ENCODE measurements around the gene TDRD6. TPM values are rescaled to one million over a fixed set of nuclear protein-coding genes. Genes with fewer than 3 reads are reported as not detected.
A peak's percentile ranks its signal among the peaks of the same experiment; 100 is the strongest.

Gene TDRD6
- total RNA-seq, 4 donors from 2014 or later: 0.04 to 1.1 (median 0.22) TPM; not detected in 1

GRCh38 chr6:46715141-46715540 lies 27.5 kb downstream of the TDRD6 start:
- no peak overlapping the region for H3K27ac ChIP-seq
- H3K36me3 ChIP-seq: no peaks in the 10 kb centered on the region
- intact Hi-C loops (cut with DNase I): no loop called here
- no peak for DNase-seq
- peaks cover 0 to 7% (median 0%) of the 10 kb centered on the region in 4 donors for H3K27me3 ChIP-seq
- no peaks in the 10 kb centered on the region for H3K4me1 ChIP-seq
- TF ChIP-seq CTCF (IDR thresholded peaks at IDR 0.05) (no peak), POLR2A (IDR thresholded peaks at IDR 0.05) (no peak)
- H3K4me3 ChIP-seq: no peak overlapping the region
- no peaks in the 10 kb centered on the region for H3K9me3 ChIP-seq

GRCh38 chr6:46719099-46719498 lies 31.4 kb downstream of the TDRD6 start:
- Histone ChIP-seq H3K9me3 (no peaks in the 10 kb centered on the region), H3K4me3 (no peak overlapping the region), H3K36me3 (no peaks in the 10 kb centered on the region), H3K4me1 (no peaks in the 10 kb centered on the region), H3K27me3 (peaks cover 0 to 22% (median 0%) of the 10 kb centered on the region in 4 donors), H3K27ac (no peak overlapping the region)
- WGBS, 2 donors: 31 to 50% methylated on average over 1 of the region's 1 CpG
- intact Hi-C loops (cut with DNase I): no loop called here
- no peak for TF ChIP-seq CTCF (IDR thresholded peaks at IDR 0.05)
- no peak for TF ChIP-seq POLR2A (IDR thresholded peaks at IDR 0.05)
- DNase-seq: no peak

- 100% methylated on average over 1 of the region's 1 CpG; no CpG with 5 or more reads in 1 of the 2 donors for WGBS, 2 donors
- Histone ChIP-seq H3K9me3 (no peaks in the 10 kb centered on the region), H3K27me3 (peaks cover 0 to 27% (median 0%) of the 10 kb centered on the region in 4 donors), H3K4me1 (no peaks in the 10 kb centered on the region), H3K36me3 (no peaks in the 10 kb centered on the region), H3K4me3 (no peak overlapping the region), H3K27ac (no peak overlapping the region)
- intact Hi-C loops (cut with DNase I): no loop called here
- TF ChIP-seq CTCF (IDR thresholded peaks at IDR 0.05) (no peak), POLR2A (IDR thresholded peaks at IDR 0.05) (no peak)
- DNase-seq: no peak
Observed at GRCh38 chr6:46720401-46720800, 32.7 kb downstream of the TDRD6 start.

GRCh38 chr6:46729787-46730326 lies 42.2 kb downstream of the TDRD6 start:
- no peak for DNase-seq
- peaks cover 0 to 28% (median 0%) of the 10 kb centered on the region in 4 donors for H3K27me3 ChIP-seq
- intact Hi-C loops (cut with DNase I): no loop called here
- peaks cover 0 to 6% (median 6%) of the 10 kb centered on the region in 3 donors for H3K4me1 ChIP-seq
- no peak overlapping the region for H3K4me3 ChIP-seq
- no peaks in the 10 kb centered on the region for H3K9me3 ChIP-seq
- no peaks in the 10 kb centered on the region for H3K36me3 ChIP-seq
- 56 to 100% methylated on average over 1 of the region's 1 CpG for WGBS, 2 donors
- H3K27ac ChIP-seq: no peak overlapping the region
- TF ChIP-seq POLR2A (IDR thresholded peaks at IDR 0.05) (no peak), CTCF (IDR thresholded peaks at IDR 0.05) (no peak)

- no peak for DNase-seq
- Histone ChIP-seq H3K36me3 (no peaks in the 10 kb centered on the region), H3K9me3 (no peaks in the 10 kb centered on the region), H3K27ac (no peak overlapping the region), H3K27me3 (peaks cover 0 to 36% (median 2%) of the 10 kb centered on the region in 4 donors), H3K4me1 (peaks cover 3 to 16% (median 14%) of the 10 kb centered on the region in 3 donors), H3K4me3 (no peak overlapping the region)
- TF ChIP-seq CTCF (IDR thresholded peaks at IDR 0.05) (no peak), POLR2A (IDR thresholded peaks at IDR 0.05) (peak in 1 of 4 donors; percentile 14)
- intact Hi-C loops (cut with DNase I): no loop called here
- WGBS, 2 donors: 49 to 53% methylated on average over 4 of the region's 4 CpGs
Observed at GRCh38 chr6:46730921-46731461, 43.3 kb downstream of the TDRD6 start.
